Ovary (tissue), 10 donors: ENCODE measurements around the gene MRPL12. TPM values are rescaled to one million over a fixed set of nuclear protein-coding genes. Genes with fewer than 3 reads are reported as not detected.
A peak's percentile ranks its signal among the peaks of the same experiment; 100 is the strongest.

ENCODE experiments used
- DNase-seq, 5 donors: peaks; one replicate each; pipeline ENCODE4 v3.0.0-alpha.2; 2019 to 2020
- H3K27ac ChIP-seq, 2 donors: fragments of 200-600 bp; one replicate each; pipeline versions ENCODE4 v1.5.1 to v1.8.0; 2019 to 2022
- H3K27me3 ChIP-seq: fragments of 200-600 bp; one replicate; pipeline ENCODE4 v1.8.0; 2022
- H3K36me3 ChIP-seq: fragments of 200-600 bp; sonication (generic); one replicate; pipeline ENCODE4 v1.5.1; 2019
- H3K4me1 ChIP-seq: one replicate; pipeline ENCODE4 v1.8.1; 2013; ENCODE audit warnings: mild to moderate bottlenecking, moderate library complexity; ENCODE audit not compliant: insufficient read depth
- H3K4me3 ChIP-seq: fragments of 200-600 bp; sonication (generic); one replicate; pipeline ENCODE4 v1.5.1; 2017
- H3K9me3 ChIP-seq, 2 donors: fragments of 200-600 bp in 1 of 2; sonication (generic) in 1 of 2; one replicate each; pipeline versions ENCODE4 v1.5.1 to v1.8.1; 2013 to 2019; ENCODE audit warnings: mild to moderate bottlenecking in 1 of 2, moderate library complexity in 1 of 2
- EP300 ChIP-seq: sonication (generic); formaldehyde crosslinking; IDR thresholded peaks from one replicate; pipeline ENCODE4 v1.6.1; 2017; ENCODE audit warnings: antibody characterized with exemption
- POLR2A ChIP-seq: fragments of 450-650 bp; IDR thresholded peaks from one replicate; pipeline ENCODE4 v1.6.1; 2017; ENCODE audit warnings: antibody characterized with exemption, mild to moderate bottlenecking, moderate library complexity
- WGBS, 3 donors: extraction: QIAGEN DNeasy Blood & Tissue Kit in 1 of 3; methylation state at CpG; one replicate each; pipeline versions ENCODE4 v1.1.5 to v1.1.7; 2013 to 2017; 5-methylcytosine and 5-hydroxymethylcytosine counted together
- intact Hi-C, 4 donors: fragments of 100-400 bp; cut with DNase I; formaldehyde crosslinking; loops; one replicate each; pipeline versions ENCODE4 v1.11.0 to v1.15.1; 2022 to 2023
- long read RNA-seq, 3 donors: library from polyadenylated mRNA in 2 of 3; unstranded in 2 of 3; transcript quantifications; one replicate each; pipeline ENCODE4 v2.0.0 and lab custom pipeline, GENCODE V29; 2021 to 2026
- polyA plus RNA-seq, 2 donors: library from polyadenylated mRNA; stranded (reverse); fragments of 200-250 nt in 1 of 2; fragments of 350-450 nt in 1 of 2; fragmentation: Illumina TruSeq in 1 of 2; extraction: RNeasy Lipid Tissue Mini Kit (QIAGEN cat#74804) in 1 of 2; gene quantifications; one replicate each; pipeline ENCODE4 v1.2.3, GENCODE V29; 2013 to 2014
- total RNA-seq, 7 donors: library from RNA; depleted of rRNA in 2 of 7; stranded (reverse); fragments of >200 nt in 2 of 7; fragmentation: NEBNext Ultra II Directional in 3 of 7; extraction: Animal tissue kit (Norgen Biotek cat#: 25700) in 3 of 7; gene quantifications; one replicate each; pipeline versions ENCODE4 v1.1.0 to v1.2.4, GENCODE V29; 2016 to 2023
- TF ChIP-seq, protein P1 (sequence below), 3 donors: fragments of 450-650 bp in 2 of 3; fragments of 200-600 bp in 1 of 3; IDR thresholded peaks; one replicate each; pipeline versions ENCODE4 v1.5.1 to v1.8.0; 2016 to 2022; ENCODE audit warnings: antibody characterized with exemption in 3 of 3, mild to moderate bottlenecking in 1 of 3
- donor health status: DM: no; HTN: no; CAD: no; lungs with moderate emphysema.
- donor health status: DM: no; HTN: no; CAD: no.
- donor health status: Bipolar disorder and iron deficiency.
- donor health status: DM: yes; HTN: yes; CAD: no.
- donor health status: DM: no; HTN: no; CAD: no.
- donor health status: DM: yes; HTN: yes; CAD: no.

The MRPL12 gene
- total RNA-seq (10 to 100 TPM; 23.5 to 47.2 (median 39.5) TPM), polyA plus RNA-seq (10 to 100 TPM; 12.9 to 36.8 TPM)
- long read RNA-seq, donor 1, transcript MRPL12-201 (5 exons, 1,028 nt): major isoform, 53 of 54 reads
- long read RNA-seq, donor 1, partial matches to known transcripts: 1 of 54 reads
- long read RNA-seq, donor 1, other reads (novel, unspliced or antisense): 0 of 54 reads
- long read RNA-seq, donor 2, transcript MRPL12-201 (5 exons, 1,028 nt): major isoform, 45 of 45 reads
- long read RNA-seq, donor 2, partial matches to known transcripts: 0 of 45 reads
- long read RNA-seq, donor 2, other reads (novel, unspliced or antisense): 0 of 45 reads
- long read RNA-seq, donor 3, transcript MRPL12-201 (5 exons, 1,028 nt): major isoform, 46 of 54 reads
- long read RNA-seq, donor 3, partial matches to known transcripts: 6 of 54 reads
- long read RNA-seq, donor 3, other reads (novel, unspliced or antisense): 2 of 54 reads

- peak; percentile 90 to 95 (median 92) for DNase-seq
- 0% methylated on average over 66 to 102 of the region's 102 CpGs for whole genome bisulfite sequencing, 3 donors
- H3K36me3 ChIP-seq: no peaks in the 10 kb centered on the region
- H3K27me3 ChIP-seq: no peaks in the 10 kb centered on the region
- peaks cover 6% of the 10 kb centered on the region for H3K4me1 ChIP-seq
- intact Hi-C loops: no loop called here
- H3K4me3 ChIP-seq: peak within 1 kb of the TSS; percentile 77
- TF ChIP-seq EP300 (no peak), POLR2A (peak; percentile 88)
- TF ChIP-seq, protein P1, sequence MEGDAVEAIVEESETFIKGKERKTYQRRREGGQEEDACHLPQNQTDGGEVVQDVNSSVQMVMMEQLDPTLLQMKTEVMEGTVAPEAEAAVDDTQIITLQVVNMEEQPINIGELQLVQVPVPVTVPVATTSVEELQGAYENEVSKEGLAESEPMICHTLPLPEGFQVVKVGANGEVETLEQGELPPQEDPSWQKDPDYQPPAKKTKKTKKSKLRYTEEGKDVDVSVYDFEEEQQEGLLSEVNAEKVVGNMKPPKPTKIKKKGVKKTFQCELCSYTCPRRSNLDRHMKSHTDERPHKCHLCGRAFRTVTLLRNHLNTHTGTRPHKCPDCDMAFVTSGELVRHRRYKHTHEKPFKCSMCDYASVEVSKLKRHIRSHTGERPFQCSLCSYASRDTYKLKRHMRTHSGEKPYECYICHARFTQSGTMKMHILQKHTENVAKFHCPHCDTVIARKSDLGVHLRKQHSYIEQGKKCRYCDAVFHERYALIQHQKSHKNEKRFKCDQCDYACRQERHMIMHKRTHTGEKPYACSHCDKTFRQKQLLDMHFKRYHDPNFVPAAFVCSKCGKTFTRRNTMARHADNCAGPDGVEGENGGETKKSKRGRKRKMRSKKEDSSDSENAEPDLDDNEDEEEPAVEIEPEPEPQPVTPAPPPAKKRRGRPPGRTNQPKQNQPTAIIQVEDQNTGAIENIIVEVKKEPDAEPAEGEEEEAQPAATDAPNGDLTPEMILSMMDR (IDR thresholded peaks at IDR 0.05): peak; percentile 28 to 66 (median 43)
- H3K27ac ChIP-seq: peak within 1 kb of the TSS; percentile 79 to 90
- H3K9me3 ChIP-seq: no peaks in the 10 kb centered on the region
Observed at GRCh38 chr17:81702934-81703746, at the start of gene MRPL12. Gene MRPL12 (plus strand): TSS chr17:81703367. CDS start chr17:81703502, 135 bp downstream.

DNA sequence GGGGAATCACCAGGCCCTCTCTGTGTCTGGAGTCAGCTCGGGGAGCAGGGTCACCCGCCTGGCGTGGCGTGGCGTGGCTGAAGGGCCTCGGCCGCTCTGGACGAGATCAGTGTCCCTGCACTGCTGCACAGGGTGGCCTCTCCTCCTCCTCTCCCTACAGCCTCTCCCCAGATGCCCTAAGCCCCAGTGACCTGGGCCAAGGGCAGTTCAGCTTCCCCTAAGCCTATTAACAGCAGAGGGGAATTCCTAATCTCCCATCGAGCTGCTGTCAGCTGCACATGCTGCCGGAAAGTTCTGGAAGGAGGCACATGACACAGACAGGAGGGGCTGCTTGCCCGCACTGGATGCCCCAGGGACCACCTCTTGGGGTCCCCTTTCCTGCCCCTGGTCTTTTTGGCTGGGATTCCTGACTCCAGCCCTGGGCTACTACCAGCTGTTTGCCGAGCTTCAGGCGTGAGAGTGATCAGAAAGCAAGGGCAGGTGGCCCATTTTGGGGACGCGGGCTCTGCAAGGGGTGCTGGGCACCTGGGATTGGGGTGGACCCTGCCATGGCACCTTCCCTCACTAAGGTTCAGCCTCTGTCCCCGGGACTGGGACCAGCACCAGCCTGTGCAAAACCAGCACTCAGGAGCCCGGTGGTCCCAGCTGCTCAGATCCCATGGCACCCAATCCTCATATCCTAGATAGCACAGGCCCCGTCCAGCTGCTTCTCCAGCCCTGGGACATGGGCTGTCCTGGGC lies 47.6 kb upstream of the MRPL12 start:
- no peak for DNase-seq
- WGBS, 3 donors: 66 to 74% (median 68%) methylated on average over 17 to 18 of the region's 18 CpGs
- Histone ChIP-seq H3K27ac (no peak overlapping the region), H3K9me3 (no peaks in the 10 kb centered on the region), H3K27me3 (no peaks in the 10 kb centered on the region), H3K4me3 (no peak overlapping the region), H3K36me3 (no peaks in the 10 kb centered on the region), H3K4me1 (no peaks in the 10 kb centered on the region)
- TF ChIP-seq EP300: no peak
- no peak for TF ChIP-seq POLR2A
- TF ChIP-seq, protein P1 (IDR thresholded peaks at IDR 0.05): no peak
- intact Hi-C loops: no loop called here

- no peaks in the 10 kb centered on the region for H3K9me3 ChIP-seq
- no peaks in the 10 kb centered on the region for H3K4me1 ChIP-seq
- WGBS, 3 donors: 78 to 82% (median 81%) methylated on average over 15 of the region's 15 CpGs
- no peak for DNase-seq
- no peaks in the 10 kb centered on the region for H3K36me3 ChIP-seq
- TF ChIP-seq, protein P1 (IDR thresholded peaks at IDR 0.05): no peak
- no peak for TF ChIP-seq POLR2A
- TF ChIP-seq EP300: no peak
- intact Hi-C loops: no loop called here
- H3K27ac ChIP-seq: no peak within 1 kb of the TSS
- H3K4me3 ChIP-seq: no peak within 1 kb of the TSS
- H3K27me3 ChIP-seq: no peaks in the 10 kb centered on the region
Observed at GRCh38 chr17:81656118-81656743, 46.9 kb upstream of the MRPL12 start, which contains the start of gene PDE6G. Gene PDE6G (minus strand): TSS chr17:81656542. CDS start chr17:81653305, 3,237 bp downstream.
